Hepatocyte (in vitro differentiated cells): ENCODE data around the gene TMEM185B.

Source experiments
- CTCF ChIP-seq: fragments of 200-600 bp; sonication (generic); IDR thresholded peaks from 2 replicates; pipeline ENCODE4 v1.5.1; 2016; ENCODE audit warnings: antibody characterized with exemption, mild to moderate bottlenecking; ENCODE audit not compliant: poor library complexity
- EZH2 ChIP-seq: fragments of 200-600 bp; sonication (generic); IDR thresholded peaks from 2 replicates; pipeline ENCODE4 v1.6.1; 2016; ENCODE audit warnings: antibody characterized with exemption, mild to moderate bottlenecking, borderline replicate concordance
- EZH2phosphoT487 ChIP-seq: fragments of 200-600 bp; sonication (generic); IDR thresholded peaks from one replicate; pipeline ENCODE4 v1.6.1; 2018; ENCODE audit warnings: antibody characterized with exemption, mild to moderate bottlenecking, low read depth, moderate library complexity; ENCODE audit not compliant: unreplicated experiment, severe bottlenecking

DNA sequence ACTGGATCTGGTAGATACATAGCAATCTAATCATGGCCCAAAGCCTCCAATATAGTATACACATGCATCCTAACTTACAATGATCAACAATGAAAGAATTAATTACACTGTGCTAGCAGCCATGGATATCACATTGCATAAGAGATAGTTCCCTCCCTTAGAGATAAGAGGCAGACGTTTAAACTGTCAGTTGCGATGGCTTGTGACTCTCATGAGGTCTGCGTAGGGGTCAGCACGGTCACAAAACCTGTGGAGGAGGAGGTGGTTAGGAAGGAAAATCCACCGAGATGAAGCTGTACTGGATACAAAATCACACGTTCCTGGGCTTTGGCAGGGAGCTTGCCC, 28.7 kb upstream of the TMEM185B start:
- TF ChIP-seq CTCF (no peak), EZH2 (no peak), EZH2phosphoT487 (no peak)
